Naive B cell (primary cell): Measurements from ENCODE around the gene TBX10. TPM values are rescaled to one million over a fixed set of nuclear protein-coding genes. Genes with fewer than 3 reads are reported as not detected.
"Not testable (repeated sequence)": the region's sequence is repeated elsewhere in the genome, so short reads cannot be mapped to it uniquely, and the experiment has no call there.

ENCODE experiments used
- ATAC-seq, 2 donors: fragments of 150-1000 bp; cut with Tn5 transposase; 2 replicates each; pipeline ENCODE4 v1.10.0; 2021; ENCODE audit warnings: low read depth in 2 of 2, mild to moderate bottlenecking in 2 of 2, moderate library complexity in 2 of 2
- DNase-seq: peaks from one replicate; pipeline ENCODE4 v3.0.0; 2022
- H3K27ac Mint-ChIP-seq, 6 donors: one replicate each; pipeline ENCODE4 v1.8.0; 2020 to 2022; ENCODE audit warnings: mild to moderate bottlenecking in 6 of 6, mixed read lengths in 6 of 6, moderate library complexity in 5 of 6, inconsistent platforms in 2 of 6
- H3K27me3 Mint-ChIP-seq, 3 donors: one replicate each; pipeline ENCODE4 v1.8.0; 2021 to 2022; ENCODE audit warnings: mixed read lengths in 3 of 3, mild to moderate bottlenecking in 1 of 3
- H3K36me3 Mint-ChIP-seq, 2 donors: one replicate each; pipeline ENCODE4 v1.8.0; 2020 to 2022; ENCODE audit warnings: mixed read lengths in 2 of 2, inconsistent platforms in 1 of 2, mild to moderate bottlenecking in 1 of 2
- H3K4me1 Mint-ChIP-seq, 3 donors: one replicate each; pipeline ENCODE4 v1.8.0; 2020 to 2022; ENCODE audit warnings: mixed read lengths in 3 of 3, inconsistent platforms in 1 of 3, mild to moderate bottlenecking in 1 of 3, moderate library complexity in 1 of 3
- H3K4me3 Mint-ChIP-seq, 8 donors: one replicate each; pipeline ENCODE4 v1.8.0; 2020 to 2022; ENCODE audit warnings: mild to moderate bottlenecking in 8 of 8, mixed read lengths in 8 of 8, moderate library complexity in 8 of 8, inconsistent platforms in 2 of 8
- H3K9me3 Mint-ChIP-seq, 7 donors: one replicate each; pipeline ENCODE4 v1.8.0; 2020 to 2022; ENCODE audit warnings: mixed read lengths in 7 of 7, mild to moderate bottlenecking in 5 of 7, inconsistent platforms in 2 of 7, moderate library complexity in 1 of 7
- polyA plus RNA-seq, 6 donors: library from polyadenylated mRNA; unstranded; fragments of 300-500 nt; fragmentation: Illumina TruSeq; gene quantifications; one replicate each; pipeline ENCODE4 v1.2.3, GENCODE V29; 2021; ENCODE audit warnings: low read depth in 6 of 6

TBX10 gene
- polyA plus RNA-seq, 6 donors from 2014 or later, result not detected

DNA sequence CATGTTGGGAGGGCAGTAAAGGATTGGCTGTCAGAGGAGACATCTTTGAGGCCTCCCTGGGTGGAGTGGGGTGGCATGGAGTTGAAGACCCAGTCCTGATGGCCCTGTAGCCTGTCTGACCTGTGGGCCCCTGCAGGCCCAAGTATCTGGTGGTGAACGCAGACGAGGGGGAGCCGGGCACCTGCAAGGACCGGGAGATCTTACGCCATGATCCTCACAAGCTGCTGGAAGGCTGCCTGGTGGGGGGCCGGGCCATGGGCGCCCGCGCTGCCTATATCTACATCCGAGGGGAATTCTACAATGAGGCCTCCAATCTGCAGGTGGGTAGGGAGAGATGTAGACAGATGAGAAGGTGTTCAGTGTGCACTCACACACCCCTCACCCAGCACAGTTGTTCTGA lies 30.2 kb downstream of the TBX10 start:
- peak overlapping the region in 3 of 6 donors; percentile 33 to 54 (median 33) for H3K27ac Mint-ChIP-seq
- peaks cover 0 to 9% of the 10 kb centered on the region in 2 donors for H3K36me3 Mint-ChIP-seq
- peaks cover 0 to 10% (median 7%) of the 10 kb centered on the region in 3 donors for H3K27me3 Mint-ChIP-seq
- peaks cover 22 to 47% (median 27%) of the 10 kb centered on the region in 3 donors for H3K4me1 Mint-ChIP-seq
- no peak for DNase-seq
- ATAC-seq, result no peak
- no peaks in the 10 kb centered on the region for H3K9me3 Mint-ChIP-seq
- H3K4me3 Mint-ChIP-seq, result peak overlapping the region in 3 of 8 donors; percentile 10 to 89 (median 22)

DNA sequence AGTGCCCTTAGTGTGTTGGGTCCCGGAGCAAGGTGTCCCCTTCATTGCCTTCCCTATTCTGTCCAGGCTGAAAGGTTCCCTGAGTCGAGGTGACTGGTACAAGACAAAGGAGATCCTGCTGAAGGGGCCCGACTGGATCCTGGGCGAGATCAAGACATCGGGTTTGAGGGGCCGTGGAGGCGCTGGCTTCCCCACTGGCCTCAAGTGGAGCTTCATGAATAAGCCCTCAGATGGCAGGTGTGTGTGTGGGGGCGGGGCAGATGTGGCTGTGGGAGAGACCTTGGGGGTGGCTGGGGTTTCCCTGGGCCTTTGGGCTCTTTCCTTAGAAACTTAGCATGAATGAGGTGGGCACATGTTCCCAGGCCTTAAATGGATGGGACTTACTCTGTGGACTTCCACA lies 31.1 kb downstream of the TBX10 start:
- Mint-ChIP-seq H3K9me3 (no peaks in the 10 kb centered on the region), H3K27ac (peak overlapping the region in 1 of 6 donors; percentile 52), H3K4me1 (peaks cover 18 to 41% (median 18%) of the 10 kb centered on the region in 3 donors), H3K36me3 (peaks cover 0 to 9% of the 10 kb centered on the region in 2 donors), H3K4me3 (peak overlapping the region in 7 of 8 donors; percentile 29 to 91 (median 86)), H3K27me3 (peaks cover 0 to 13% (median 10%) of the 10 kb centered on the region in 3 donors)
- ATAC-seq, result no peak
- DNase-seq, result no peak

DNA sequence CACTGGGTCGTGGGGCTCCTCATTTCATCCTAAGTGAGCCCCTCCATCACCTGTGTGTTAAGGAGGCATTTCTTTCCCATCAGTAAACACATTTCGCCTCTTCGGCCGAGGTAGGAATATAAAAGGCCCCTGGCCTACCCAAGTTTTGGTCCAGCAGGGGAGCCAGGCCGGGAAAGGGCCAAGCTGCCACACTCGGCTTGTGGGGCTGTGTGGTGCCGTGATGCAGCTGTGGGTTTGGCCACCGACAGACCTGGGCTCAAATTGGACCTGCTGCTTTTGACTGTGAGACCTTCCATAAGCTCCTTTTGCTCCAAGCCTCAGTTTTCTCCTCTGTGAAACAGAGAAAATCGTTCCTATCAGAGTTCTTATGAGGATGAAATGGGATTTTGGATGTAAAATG lies 32.1 kb downstream of the TBX10 start:
- no peak for ATAC-seq
- peaks cover 0 to 9% of the 10 kb centered on the region in 2 donors for H3K36me3 Mint-ChIP-seq
- H3K27me3 Mint-ChIP-seq, result peaks cover 0 to 18% (median 10%) of the 10 kb centered on the region in 3 donors
- no peak for DNase-seq
- H3K9me3 Mint-ChIP-seq, result no peaks in the 10 kb centered on the region
- peak overlapping the region; percentile 85 to 95 (median 91) for H3K4me3 Mint-ChIP-seq
- peaks cover 16 to 36% (median 17%) of the 10 kb centered on the region in 3 donors for H3K4me1 Mint-ChIP-seq
- H3K27ac Mint-ChIP-seq, result peak overlapping the region in 5 of 6 donors; percentile 11 to 95 (median 84)

DNA sequence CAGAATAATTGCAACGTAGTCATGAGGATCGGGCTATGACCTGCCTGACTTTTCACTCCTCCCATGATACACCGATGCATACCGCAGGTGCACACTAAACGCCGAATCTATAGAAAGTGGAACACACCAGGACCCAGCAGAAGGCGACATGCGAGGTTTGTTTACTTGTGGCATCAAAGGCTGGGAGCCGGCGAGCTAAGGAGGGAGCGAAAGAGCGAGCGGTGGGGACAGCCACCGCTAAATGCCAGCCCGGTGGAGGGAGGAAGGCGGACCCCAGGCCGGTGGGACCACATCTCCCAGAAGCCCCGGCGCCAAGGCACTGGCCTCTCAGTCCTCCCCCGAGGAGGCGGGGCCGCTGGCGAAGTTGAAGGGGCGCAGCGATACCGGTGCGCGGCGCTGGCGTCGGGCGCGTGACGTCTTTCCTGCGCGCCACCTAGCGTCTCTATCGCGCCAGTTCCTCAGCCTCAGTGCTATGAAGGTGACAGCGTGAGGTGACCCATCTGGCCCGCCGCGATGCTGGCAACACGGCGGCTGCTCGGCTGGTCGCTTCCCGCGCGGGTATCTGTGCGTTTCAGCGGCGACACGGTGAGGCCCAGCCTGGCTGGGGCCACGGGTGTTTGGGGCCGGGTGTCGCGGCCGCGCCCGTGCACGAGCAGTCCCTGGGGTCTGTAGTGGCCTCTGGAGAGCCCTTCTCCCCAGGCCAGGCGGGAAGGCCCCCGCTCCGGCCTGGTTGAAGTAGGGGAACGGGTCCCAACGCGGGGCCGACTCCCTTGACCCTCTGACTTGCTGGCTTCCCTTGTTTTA lies 32.9 kb downstream of the TBX10 start, which contains the start of gene NDUFV1:
NDUFV1 (plus strand) TSS at position 445 of the 804 bp plus-strand sequence; CDS start at position 514, 69 bp downstream.
- ATAC-seq, result peak; percentile 98 to 99
- Mint-ChIP-seq H3K9me3 (no peaks in the 10 kb centered on the region), H3K4me1 (peaks cover 15 to 36% (median 17%) of the 10 kb centered on the region in 3 donors), H3K4me3 (peak within 1 kb of the TSS; percentile 85 to 95 (median 91)), H3K36me3 (peaks cover 0 to 9% of the 10 kb centered on the region in 2 donors), H3K27ac (peak within 1 kb of the TSS; percentile 11 to 95 (median 82)), H3K27me3 (peaks cover 0 to 18% (median 10%) of the 10 kb centered on the region in 3 donors)
- DNase-seq, result peak; percentile 95

- peaks cover 0 to 18% (median 10%) of the 10 kb centered on the region in 3 donors for H3K27me3 Mint-ChIP-seq
- H3K4me1 Mint-ChIP-seq, result peaks cover 16 to 38% (median 18%) of the 10 kb centered on the region in 3 donors
- peak overlapping the region in 2 of 6 donors; percentile 71 to 84 for H3K27ac Mint-ChIP-seq
- DNase-seq (no peak), ATAC-seq (no peak)
- peaks cover 0 to 9% of the 10 kb centered on the region in 2 donors for H3K36me3 Mint-ChIP-seq
- H3K4me3 Mint-ChIP-seq, result peak overlapping the region; percentile 85 to 95 (median 91)
- H3K9me3 Mint-ChIP-seq, result no peaks in the 10 kb centered on the region
Observed at GRCh38 chr11:67606093-67606491, 33.5 kb downstream of the TBX10 start.

DNA sequence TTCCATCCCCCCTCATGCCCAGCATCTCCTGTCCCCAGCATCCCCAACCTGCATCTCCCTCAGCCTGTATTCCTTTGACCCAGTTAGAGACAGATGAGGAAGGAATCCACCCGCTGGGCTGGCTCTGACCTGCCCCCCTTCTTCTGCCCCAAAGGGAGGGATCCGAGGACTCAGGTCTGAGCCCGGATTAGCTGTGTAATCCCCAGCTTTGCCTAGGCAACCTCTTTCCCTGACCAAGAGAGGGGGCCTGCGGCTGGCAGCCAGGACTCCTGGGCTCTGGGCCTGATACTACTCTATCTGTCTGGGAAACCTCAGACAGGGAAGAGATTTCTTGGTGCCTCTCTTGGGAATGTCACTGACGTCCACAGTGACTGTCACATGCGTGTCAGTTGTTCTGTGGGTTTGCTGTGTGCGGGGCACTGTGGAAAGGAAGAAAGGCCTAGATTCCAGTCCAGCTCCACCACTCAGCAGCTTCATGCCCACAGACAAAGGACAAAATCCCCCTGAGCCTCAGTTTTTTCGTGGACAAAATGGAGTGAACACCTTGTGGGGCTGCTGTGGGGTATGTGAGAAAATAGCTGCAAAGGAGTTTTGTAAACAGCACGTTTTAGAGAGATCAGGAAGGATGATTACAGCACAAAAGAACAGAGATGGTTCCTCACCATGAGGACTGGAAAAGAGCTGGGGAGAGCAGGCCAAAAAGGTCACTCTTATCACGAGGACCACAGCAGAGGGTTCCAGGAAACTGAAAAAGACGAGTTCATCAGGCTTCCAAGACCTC lies 34.1 kb downstream of the TBX10 start:
- H3K4me1 Mint-ChIP-seq, result peaks cover 23 to 45% (median 25%) of the 10 kb centered on the region in 3 donors
- DNase-seq (no peak), ATAC-seq (no peak)
- no peaks in the 10 kb centered on the region for H3K9me3 Mint-ChIP-seq
- peaks cover 0 to 9% of the 10 kb centered on the region in 2 donors for H3K36me3 Mint-ChIP-seq
- peak overlapping the region in 3 of 6 donors; percentile 74 to 84 (median 80) for H3K27ac Mint-ChIP-seq
- H3K4me3 Mint-ChIP-seq, result peak overlapping the region; percentile 48 to 89 (median 84)
- peaks cover 4 to 18% (median 10%) of the 10 kb centered on the region in 3 donors for H3K27me3 Mint-ChIP-seq

- H3K36me3 Mint-ChIP-seq, result peaks cover 0 to 9% of the 10 kb centered on the region in 2 donors
- H3K27ac Mint-ChIP-seq, result peak overlapping the region in 1 of 6 donors; percentile 65
- DNase-seq (no peak), ATAC-seq (no peak)
- H3K27me3 Mint-ChIP-seq, result peaks cover 5 to 18% (median 10%) of the 10 kb centered on the region in 3 donors
- no peaks in the 10 kb centered on the region for H3K9me3 Mint-ChIP-seq
- peak overlapping the region in 6 of 8 donors; percentile 23 to 88 (median 62) for H3K4me3 Mint-ChIP-seq
- peaks cover 27 to 50% (median 31%) of the 10 kb centered on the region in 3 donors for H3K4me1 Mint-ChIP-seq
Observed at GRCh38 chr11:67604815-67605214, 34.7 kb downstream of the TBX10 start.

GRCh38 chr11:67604119-67604518 lies 35.4 kb downstream of the TBX10 start:
- Mint-ChIP-seq H3K27me3 (peaks cover 5 to 18% (median 10%) of the 10 kb centered on the region in 3 donors), H3K27ac (peak overlapping the region in 1 of 6 donors; percentile 65), H3K4me1 (peaks cover 27 to 54% (median 29%) of the 10 kb centered on the region in 3 donors), H3K4me3 (peak overlapping the region in 5 of 8 donors; percentile 20 to 88 (median 57))
- not testable (repeated sequence) for H3K9me3 Mint-ChIP-seq, H3K36me3 Mint-ChIP-seq, DNase-seq, ATAC-seq

- H3K36me3 Mint-ChIP-seq, result no peaks in the 10 kb centered on the region
- peaks cover 0 to 7% (median 0%) of the 10 kb centered on the region in 7 donors for H3K9me3 Mint-ChIP-seq
- ATAC-seq (no peak), DNase-seq (no peak)
- H3K27ac Mint-ChIP-seq, result peak overlapping the region in 1 of 6 donors; percentile 37
- peaks cover 5 to 18% (median 10%) of the 10 kb centered on the region in 3 donors for H3K27me3 Mint-ChIP-seq
- peaks cover 20 to 35% (median 24%) of the 10 kb centered on the region in 3 donors for H3K4me1 Mint-ChIP-seq
- peak overlapping the region in 5 of 8 donors; percentile 1 to 65 (median 49) for H3K4me3 Mint-ChIP-seq
Observed at GRCh38 chr11:67601098-67601497, 38.5 kb downstream of the TBX10 start.

DNA sequence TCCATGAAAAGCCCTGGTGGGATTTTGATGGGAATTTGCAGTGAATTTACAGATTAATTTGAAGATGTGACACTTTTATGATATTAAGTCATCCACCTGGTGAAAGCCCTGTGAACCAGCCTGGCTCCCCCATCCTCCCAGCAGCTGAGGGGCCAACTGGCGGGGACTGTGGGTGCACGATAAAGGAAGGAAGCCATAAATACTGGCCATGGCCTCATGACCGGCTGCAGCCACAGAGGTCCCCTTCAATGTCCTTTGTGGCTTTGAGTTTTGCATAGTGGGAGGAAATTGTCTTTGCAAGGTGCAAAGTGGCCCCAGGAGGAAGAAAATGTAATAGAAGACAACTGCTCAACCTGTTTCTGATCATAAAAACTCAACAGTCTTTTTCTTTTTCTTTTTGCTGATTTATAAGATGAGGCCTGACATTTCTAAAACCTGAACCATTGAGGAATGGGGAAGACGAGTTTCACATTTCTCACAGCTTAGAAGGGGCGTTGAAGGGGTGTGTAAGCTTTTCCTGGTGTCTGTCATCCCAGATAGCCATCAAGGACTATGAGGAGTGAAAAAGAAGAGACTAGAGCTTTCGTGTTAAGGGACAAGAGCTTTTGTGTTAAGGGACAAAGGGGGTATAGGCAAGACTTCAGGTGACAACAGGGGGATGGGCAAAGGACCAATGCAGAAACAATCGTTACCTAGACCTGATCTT lies 39.1 kb downstream of the TBX10 start:
- peak; percentile 48 to 59 for ATAC-seq

DNA sequence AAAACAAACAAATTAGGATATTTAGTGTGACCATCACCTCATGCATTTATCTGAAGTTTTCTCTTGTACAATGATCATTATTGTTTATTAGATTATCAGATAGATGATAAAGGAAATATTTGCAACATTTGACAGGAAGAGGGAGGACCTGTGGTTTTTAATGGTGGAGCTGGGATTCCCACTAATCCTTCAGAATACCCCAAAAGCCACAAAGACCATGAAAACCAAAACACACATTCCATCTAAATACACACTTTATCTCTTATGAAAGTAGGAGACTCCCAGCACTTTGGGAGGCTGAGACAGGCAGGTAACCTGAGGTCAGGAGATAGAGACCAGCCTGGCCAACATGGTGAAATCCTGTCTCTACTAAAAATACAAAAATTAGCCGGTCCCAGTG lies 40.4 kb downstream of the TBX10 start:
- Mint-ChIP-seq H3K27ac (peak overlapping the region in 2 of 6 donors; percentile 15 to 57), H3K4me1 (peaks cover 13 to 22% (median 15%) of the 10 kb centered on the region in 3 donors), H3K36me3 (no peaks in the 10 kb centered on the region), H3K4me3 (no peak overlapping the region), H3K9me3 (peaks cover 0 to 7% (median 0%) of the 10 kb centered on the region in 7 donors), H3K27me3 (peaks cover 1 to 7% (median 5%) of the 10 kb centered on the region in 3 donors)
- ATAC-seq (no peak), DNase-seq (no peak)

More for the DNA sequence above, 39.1 kb downstream of the TBX10 start:
- no peaks in the 10 kb centered on the region for H3K36me3 Mint-ChIP-seq
- H3K4me3 Mint-ChIP-seq, result peak overlapping the region in 7 of 8 donors; percentile 22 to 71 (median 49)
- peak overlapping the region in 2 of 6 donors; percentile 3 to 37 for H3K27ac Mint-ChIP-seq
- H3K4me1 Mint-ChIP-seq, result peaks cover 16 to 30% (median 20%) of the 10 kb centered on the region in 3 donors
- H3K27me3 Mint-ChIP-seq, result peaks cover 5 to 18% (median 10%) of the 10 kb centered on the region in 3 donors
- H3K9me3 Mint-ChIP-seq, result peaks cover 0 to 7% (median 0%) of the 10 kb centered on the region in 7 donors
- DNase-seq, result peak; percentile 32

- DNase-seq, H3K9me3 Mint-ChIP-seq, ATAC-seq, H3K4me3 Mint-ChIP-seq, H3K27ac Mint-ChIP-seq, H3K27me3 Mint-ChIP-seq, H3K36me3 Mint-ChIP-seq: not testable (repeated sequence)
- H3K4me1 Mint-ChIP-seq, result peaks cover 13 to 20% (median 19%) of the 10 kb centered on the region in 3 donors
Observed at GRCh38 chr11:67597963-67598362, 41.6 kb downstream of the TBX10 start.
